Urinary bladder (tissue), 4 donors: Measurements from ENCODE around the gene LENEP. TPM values are rescaled to one million over a fixed set of nuclear protein-coding genes. Genes with fewer than 3 reads are reported as not detected.
"Not testable (repeated sequence)": the region's sequence is repeated elsewhere in the genome, so short reads cannot be mapped to it uniquely, and the experiment has no call there.

Source experiments
- DNase-seq: peaks from one replicate; pipeline ENCODE4 v3.0.0-alpha.2; 2015; ENCODE audit errors: extremely low spot score
- H3K27ac ChIP-seq: one replicate; pipeline ENCODE4 v1.5.1; 2013; ENCODE audit warnings: low read depth, mild to moderate bottlenecking, moderate library complexity
- H3K36me3 ChIP-seq: one replicate; pipeline ENCODE4 v1.6.1; 2013; ENCODE audit warnings: mild to moderate bottlenecking, moderate library complexity; ENCODE audit not compliant: insufficient read depth
- H3K4me1 ChIP-seq: one replicate; pipeline ENCODE4 v1.6.1; 2013; ENCODE audit warnings: mild to moderate bottlenecking, moderate library complexity; ENCODE audit not compliant: insufficient read depth
- H3K4me3 ChIP-seq: one replicate; pipeline ENCODE4 v1.5.1; 2013; ENCODE audit warnings: low read depth, low read length
- WGBS: extraction: QIAGEN DNeasy Blood & Tissue Kit; methylation state at CpG from one replicate; pipeline ENCODE4 v1.1.7; 2013; 5-methylcytosine and 5-hydroxymethylcytosine counted together
- polyA plus RNA-seq: library from polyadenylated mRNA; stranded (reverse); fragments of 200-250 nt; gene quantifications from one replicate; pipeline ENCODE4 v1.2.3, GENCODE V29; 2013
- total RNA-seq: library from RNA; depleted of rRNA; stranded (reverse); fragments of >200 nt; gene quantifications from one replicate; pipeline ENCODE4 v1.2.3, GENCODE V29; 2014
- donor health status: healthy with polysubstance abuse.
- donor health status: healthy.

Gene LENEP
- total and polyA plus RNA-seq, 2 donors, result not detected

DNA sequence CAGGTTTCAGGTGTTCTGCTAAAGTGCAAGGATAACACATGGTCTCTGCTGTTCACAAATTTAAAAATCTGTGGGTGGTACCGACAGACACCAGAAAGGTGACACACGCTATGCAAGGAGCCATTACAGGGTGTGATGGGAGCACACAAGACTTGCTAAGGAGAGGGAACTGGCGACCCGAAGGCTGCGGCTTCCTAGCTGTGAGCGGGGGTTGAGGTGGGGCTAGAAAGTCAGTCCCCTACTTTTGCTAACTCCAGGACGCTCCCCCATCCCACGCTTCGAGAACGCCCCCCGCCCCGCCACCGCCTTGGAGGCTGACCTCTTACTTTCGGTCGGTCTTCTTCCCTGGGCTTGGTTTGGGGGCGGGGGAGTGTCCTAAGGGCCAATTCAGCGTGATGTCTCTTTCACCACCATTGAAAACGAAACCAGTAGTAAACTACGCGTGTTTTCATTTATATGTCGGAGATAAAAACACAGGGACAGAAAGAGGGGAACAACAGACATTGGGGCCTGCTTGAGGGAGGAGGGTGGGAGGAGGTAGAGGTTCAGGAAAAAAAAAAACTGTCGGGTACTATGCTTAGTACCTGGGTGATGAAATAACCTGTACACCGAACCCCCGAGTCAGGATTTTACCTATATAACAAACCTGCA lies 17.9 kb upstream of the LENEP start:
- H3K36me3 ChIP-seq, result no peaks in the 10 kb centered on the region
- H3K4me3 ChIP-seq, result peak overlapping the region; percentile 54
- peak overlapping the region; percentile 94 for H3K27ac ChIP-seq
- H3K4me1 ChIP-seq, result no peaks in the 10 kb centered on the region
- under 1% methylated on average over 24 of the region's 24 CpGs for WGBS
- DNase-seq, result no peak

DNA sequence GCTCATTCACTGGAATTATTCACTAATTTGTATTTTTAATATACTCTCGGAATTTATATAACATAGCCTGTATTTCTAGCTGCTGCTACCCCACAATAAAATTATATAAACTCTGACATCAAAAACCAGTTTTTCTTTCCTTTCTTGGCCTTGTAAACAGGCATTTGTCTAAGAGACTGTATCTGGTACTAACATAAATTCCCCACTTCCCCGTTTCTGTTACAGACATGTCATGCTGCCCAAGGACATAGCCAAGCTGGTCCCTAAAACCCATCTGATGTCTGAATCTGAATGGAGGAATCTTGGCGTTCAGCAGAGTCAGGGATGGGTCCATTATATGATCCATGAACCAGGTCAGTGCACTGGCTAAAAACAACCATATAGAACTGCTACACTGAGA lies 15.6 kb upstream of the LENEP start:
- WGBS, result 60% methylated on average over 3 of the region's 3 CpGs

DNA sequence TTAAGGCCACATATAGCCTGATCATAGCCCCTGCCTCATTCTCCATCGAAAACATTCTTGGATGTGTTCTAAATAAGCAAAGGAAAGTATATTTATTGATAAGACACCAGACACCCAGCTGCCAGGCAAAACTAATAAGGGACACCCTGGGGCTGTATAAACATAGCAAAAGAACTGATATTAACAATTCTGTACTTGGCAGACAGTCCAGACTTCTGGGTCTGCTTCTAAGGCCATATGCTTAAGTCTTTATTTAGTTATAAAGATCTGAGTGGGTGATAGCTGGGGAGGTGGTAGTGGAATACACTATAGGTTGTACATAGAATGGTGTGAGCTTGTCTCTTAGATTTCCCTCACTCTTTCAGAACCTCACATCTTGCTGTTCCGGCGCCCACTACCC lies 15.0 kb upstream of the LENEP start:
- H3K4me3 ChIP-seq, result no peak overlapping the region
- no peak overlapping the region for H3K27ac ChIP-seq
- no peak for DNase-seq
- H3K36me3 ChIP-seq, result no peaks in the 10 kb centered on the region
- WGBS, result 85% methylated on average over 3 of the region's 3 CpGs
- H3K4me1 ChIP-seq, result no peaks in the 10 kb centered on the region

More for the DNA sequence above, 15.6 kb upstream of the LENEP start:
- DNase-seq, H3K4me3 ChIP-seq, H3K27ac ChIP-seq, H3K4me1 ChIP-seq, H3K36me3 ChIP-seq: not testable (repeated sequence)

DNA sequence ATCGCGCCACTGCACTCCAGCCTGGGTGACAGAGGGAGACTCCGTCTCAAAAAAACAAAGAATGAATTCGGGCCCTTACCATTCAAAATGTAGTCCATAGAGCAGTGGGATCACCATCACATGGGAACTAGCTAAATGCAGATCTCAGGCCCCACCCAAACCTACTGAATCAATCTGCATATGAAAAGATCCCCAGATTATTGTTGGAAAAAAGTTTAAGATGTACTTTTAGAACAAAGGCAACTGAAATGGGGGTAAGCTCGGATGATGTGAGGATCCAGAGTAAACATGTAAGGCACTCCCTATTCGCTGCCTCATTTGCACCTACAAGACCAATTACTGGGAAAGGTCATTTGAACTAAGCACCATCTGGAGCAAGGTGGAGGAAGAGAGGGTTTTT lies 11.0 kb upstream of the LENEP start:
- Histone ChIP-seq H3K27ac (no peak overlapping the region), H3K36me3 (no peaks in the 10 kb centered on the region), H3K4me3 (no peak overlapping the region), H3K4me1 (no peaks in the 10 kb centered on the region)
- 61% methylated on average over 6 of the region's 6 CpGs for WGBS
- no peak for DNase-seq

DNA sequence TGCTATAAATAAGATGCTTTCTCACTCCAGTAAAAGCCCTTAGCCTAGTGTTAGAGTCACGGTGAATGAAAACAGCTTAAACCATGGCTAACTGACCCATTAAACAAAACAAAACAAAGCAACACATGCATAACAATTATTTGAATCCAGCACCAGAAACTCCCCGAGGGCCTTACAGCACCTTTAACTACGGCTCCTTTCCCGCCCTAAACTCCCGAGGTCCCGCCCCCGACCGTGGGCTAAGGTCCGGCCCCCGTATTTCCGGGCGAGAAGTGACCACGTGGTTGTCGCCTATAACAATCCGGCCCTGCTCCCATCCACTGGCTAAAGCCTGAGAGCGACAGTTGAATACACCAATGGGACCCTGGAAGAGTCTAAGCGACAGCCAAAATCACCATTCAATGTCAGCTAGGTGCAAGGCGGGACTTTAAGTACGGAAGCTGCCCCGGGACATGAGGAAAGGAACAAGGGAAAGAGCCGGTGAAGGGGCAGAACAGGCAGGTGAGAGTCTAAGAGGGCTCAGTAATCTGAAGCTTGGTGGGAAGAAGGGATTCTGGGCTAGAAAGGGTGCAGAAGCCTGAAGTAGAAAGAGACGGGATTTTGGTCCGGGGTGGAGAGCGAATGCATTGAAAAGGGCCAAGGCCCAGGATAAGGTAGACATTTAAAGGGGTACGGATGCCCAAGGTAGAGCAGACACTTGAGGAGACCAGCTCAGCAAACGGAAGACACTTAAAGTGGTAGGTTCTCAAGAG lies 10.3 kb upstream of the LENEP start, which contains the start of gene FLAD1:
Gene FLAD1, plus strand, starts transcription at position 448 of the 752 bp plus-strand sequence. CDS start 351 bp downstream, outside the sequence.
- peak; percentile 99 for DNase-seq
- Histone ChIP-seq H3K4me1 (no peaks in the 10 kb centered on the region), H3K27ac (no peak within 1 kb of the TSS), H3K4me3 (peak within 1 kb of the TSS; percentile 60), H3K36me3 (no peaks in the 10 kb centered on the region)
- WGBS, result under 1% methylated on average over 26 of the region's 26 CpGs

DNA sequence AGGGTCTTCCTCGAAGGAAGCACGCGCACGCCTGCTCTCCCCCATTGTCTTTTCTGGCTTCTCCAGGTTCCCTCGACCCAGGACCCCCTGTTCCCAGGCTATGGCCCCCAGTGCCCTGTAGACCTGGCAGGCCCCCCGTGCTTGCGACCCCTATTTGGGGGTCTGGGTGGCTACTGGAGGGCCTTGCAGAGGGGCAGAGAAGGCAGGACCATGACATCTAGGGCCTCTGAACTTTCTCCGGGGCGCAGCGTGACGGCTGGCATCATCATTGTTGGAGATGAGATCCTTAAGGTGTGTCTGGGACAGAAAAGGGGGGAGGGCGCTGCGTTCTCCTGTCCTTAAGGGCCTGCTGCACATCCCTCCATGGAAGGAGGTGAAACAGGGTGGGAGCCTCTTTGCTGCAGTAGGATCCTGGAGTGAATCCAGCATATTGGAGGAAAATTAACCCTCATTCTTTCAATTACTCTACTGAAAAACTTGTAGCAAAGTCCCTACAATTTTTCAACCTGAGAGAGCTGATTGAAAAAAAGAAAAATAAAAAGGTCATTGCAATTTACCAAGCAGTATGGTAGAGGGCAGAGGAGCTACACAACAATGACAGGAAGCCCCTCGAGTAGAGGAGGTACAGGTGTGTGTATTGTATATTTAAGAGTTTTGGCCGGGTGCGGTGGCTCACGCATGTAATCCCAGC lies 9.5 kb upstream of the LENEP start:
- Histone ChIP-seq H3K4me3 (peak overlapping the region; percentile 60), H3K27ac (no peak overlapping the region), H3K4me1 (no peaks in the 10 kb centered on the region), H3K36me3 (no peaks in the 10 kb centered on the region)
- 14% methylated on average over 17 of the region's 17 CpGs for WGBS
- no peak for DNase-seq

DNA sequence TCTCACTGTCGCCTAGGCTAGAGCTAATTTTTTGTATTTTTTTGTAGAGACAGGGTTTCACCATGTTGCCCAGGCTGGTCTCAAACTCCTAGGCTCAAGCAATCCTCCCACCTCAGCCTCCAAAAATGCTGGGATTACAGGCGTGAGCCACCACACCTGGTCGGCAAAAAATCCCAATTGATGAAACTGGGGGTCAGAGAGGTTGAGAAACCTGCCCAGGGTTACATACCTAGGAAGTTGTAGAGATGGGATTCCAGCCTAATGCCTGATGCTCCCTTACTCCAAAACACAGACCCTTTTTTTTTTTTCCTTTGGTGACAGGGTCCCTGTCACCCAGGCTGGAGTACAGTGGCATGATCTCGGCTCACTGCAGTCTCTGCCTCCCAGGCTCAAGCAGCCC lies 6.7 kb upstream of the LENEP start:
- H3K27ac ChIP-seq, H3K4me1 ChIP-seq, DNase-seq, H3K4me3 ChIP-seq, H3K36me3 ChIP-seq: not testable (repeated sequence)
- WGBS, result 90% methylated on average over 4 of the region's 4 CpGs

DNA sequence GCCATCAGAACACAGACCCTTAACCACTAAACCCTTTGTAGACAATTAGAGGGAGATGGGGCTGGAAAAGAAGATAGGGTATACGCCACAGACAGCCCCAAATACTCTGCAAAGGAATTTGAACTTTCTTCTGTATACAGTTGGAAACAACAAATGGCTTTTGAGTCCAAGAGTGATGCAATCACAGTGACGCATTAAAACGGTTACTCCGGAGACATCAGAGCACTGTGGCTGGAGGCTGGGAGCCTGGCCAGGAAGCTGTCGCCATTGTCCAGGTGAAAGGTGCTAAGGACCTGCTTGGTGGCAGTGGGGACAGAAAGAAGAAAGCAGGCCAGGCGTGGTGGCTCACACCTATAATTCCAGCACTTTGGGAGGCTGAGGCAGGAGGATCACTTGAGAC lies 6.1 kb upstream of the LENEP start:
- H3K36me3 ChIP-seq, result no peaks in the 10 kb centered on the region
- WGBS, result 75% methylated on average over 6 of the region's 6 CpGs
- no peaks in the 10 kb centered on the region for H3K4me1 ChIP-seq
- H3K4me3 ChIP-seq, result no peak overlapping the region
- no peak for DNase-seq
- no peak overlapping the region for H3K27ac ChIP-seq

DNA sequence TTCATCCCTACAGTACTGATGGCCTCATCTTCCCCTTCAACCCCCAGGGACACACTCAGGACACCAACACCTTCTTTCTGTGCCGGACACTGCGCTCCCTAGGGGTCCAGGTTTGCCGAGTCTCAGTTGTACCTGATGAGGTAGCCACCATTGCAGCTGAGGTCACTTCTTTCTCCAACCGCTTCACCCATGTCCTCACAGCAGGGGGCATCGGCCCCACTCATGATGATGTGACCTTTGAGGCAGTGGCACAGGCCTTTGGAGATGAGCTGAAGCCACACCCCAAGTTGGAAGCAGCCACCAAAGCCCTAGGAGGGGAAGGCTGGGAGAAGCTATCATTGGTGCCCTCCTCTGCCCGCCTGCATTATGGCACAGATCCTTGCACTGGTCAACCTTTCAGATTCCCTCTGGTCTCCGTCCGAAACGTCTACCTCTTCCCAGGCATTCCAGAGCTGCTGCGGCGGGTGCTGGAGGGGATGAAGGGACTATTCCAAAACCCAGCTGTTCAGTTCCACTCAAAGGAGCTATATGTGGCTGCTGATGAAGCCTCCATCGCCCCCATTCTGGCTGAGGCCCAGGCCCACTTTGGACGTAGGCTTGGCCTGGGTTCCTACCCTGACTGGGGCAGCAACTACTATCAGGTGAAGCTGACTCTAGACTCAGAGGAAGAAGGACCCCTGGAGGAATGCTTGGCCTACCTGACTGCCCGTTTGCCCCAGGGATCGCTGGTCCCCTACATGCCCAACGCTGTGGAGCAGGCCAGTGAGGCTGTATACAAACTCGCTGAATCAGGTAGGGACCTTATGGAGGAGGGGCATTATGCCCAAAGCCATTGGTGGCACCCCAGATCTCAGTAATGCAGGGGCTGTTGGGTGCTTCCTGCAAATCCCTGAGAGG lies 5.1 kb upstream of the LENEP start:
- 87% methylated on average over 17 of the region's 17 CpGs for WGBS
- Histone ChIP-seq H3K27ac (no peak overlapping the region), H3K4me1 (no peaks in the 10 kb centered on the region), H3K4me3 (no peak overlapping the region), H3K36me3 (no peaks in the 10 kb centered on the region)
- DNase-seq, result no peak

DNA sequence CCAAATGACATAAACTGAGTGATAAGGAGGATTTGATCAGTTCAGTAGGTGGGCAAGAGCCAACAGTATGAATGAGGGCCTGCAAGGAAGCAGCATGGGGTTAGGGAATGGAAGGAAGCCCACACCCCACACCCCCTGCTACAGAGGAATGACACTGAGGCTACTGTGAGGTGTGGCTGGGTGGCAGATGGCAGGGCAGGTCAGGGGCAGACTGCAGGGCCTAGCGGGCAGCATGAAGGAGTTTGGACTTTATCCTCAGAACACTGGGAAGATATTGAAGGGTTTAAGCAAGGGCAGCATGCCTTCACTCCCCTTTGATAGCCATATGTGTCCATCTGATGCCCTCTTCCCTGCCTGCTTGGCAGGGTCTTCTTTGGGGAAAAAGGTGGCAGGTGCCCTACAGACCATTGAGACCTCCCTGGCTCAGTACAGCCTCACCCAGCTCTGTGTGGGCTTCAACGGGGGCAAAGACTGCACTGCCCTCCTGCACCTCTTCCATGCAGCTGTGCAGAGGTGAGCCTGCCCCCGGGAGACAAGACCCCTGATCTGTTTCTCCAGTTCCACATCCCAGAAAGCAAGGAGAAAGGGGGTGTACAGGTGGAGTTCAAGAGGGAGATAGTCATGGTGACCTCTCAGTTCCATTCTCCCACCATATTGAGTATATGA lies 4.1 kb upstream of the LENEP start:
- Histone ChIP-seq H3K4me1 (no peaks in the 10 kb centered on the region), H3K4me3 (no peak overlapping the region), H3K36me3 (no peaks in the 10 kb centered on the region), H3K27ac (no peak overlapping the region)
- no peak for DNase-seq
- WGBS, result 85% methylated on average over 3 of the region's 3 CpGs

DNA sequence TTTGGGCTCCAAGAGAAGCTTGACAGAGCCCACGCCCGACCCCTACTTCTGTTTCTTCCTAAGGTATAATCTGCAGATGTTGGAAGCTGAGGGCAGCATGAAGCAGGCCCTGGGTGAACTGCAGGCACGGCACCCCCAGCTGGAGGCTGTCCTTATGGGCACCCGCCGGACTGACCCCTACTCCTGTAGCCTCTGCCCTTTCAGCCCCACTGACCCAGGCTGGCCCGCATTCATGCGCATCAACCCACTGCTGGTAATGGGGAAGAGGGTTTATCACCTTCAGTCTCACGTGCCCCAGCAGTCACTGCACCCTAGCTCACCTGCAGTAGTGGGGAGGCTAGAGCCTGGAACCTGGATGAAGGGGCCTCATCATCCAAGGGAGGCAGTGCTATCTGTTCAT lies 3.1 kb upstream of the LENEP start:
- Histone ChIP-seq H3K4me3 (no peak overlapping the region), H3K27ac (no peak overlapping the region), H3K36me3 (no peaks in the 10 kb centered on the region), H3K4me1 (no peaks in the 10 kb centered on the region)
- 92% methylated on average over 8 of the region's 8 CpGs for WGBS
- DNase-seq, result no peak

DNA sequence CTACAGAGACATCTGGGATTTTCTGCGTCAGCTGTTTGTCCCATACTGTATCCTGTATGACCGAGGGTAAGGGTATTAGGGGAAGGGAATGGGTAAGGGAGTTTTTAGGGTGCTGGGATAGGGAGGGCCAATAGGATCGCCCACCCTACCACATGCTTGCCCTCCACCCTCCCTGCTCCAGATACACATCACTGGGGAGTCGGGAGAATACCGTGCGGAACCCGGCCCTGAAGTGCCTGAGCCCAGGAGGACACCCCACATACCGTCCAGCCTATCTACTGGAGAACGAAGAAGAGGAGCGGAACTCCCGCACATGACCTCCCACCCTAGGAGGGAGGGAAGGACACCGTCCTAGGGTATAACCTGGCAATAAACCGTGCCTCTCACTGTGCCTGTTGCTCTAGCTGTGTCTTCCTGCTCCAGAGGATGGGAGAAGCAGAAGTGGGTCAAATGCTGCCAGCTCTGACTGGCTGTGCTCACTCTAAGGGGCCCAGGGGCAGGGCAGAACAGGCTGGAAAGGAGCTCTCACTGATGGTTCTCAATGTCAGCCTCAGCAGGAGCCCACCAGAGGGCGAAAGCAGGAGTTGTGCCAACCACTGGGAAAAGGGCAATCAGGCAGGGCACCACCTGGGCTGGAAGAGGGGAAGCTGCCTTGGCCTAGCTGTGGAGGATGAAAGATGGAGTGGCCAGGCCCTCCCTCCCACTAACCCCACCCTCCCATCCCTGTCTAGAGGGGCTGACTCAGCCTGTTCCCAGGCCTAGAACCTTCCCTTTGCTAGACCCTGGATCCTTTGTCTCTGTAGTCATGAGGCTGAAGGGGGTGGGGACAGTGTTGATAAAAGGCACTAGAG lies 440 bp upstream of the LENEP start:
- H3K4me1 ChIP-seq, result no peaks in the 10 kb centered on the region
- 80% methylated on average over 14 of the region's 14 CpGs for WGBS
- H3K27ac ChIP-seq, result no peak overlapping the region
- H3K36me3 ChIP-seq, result no peaks in the 10 kb centered on the region
- H3K4me3 ChIP-seq, result no peak overlapping the region
- DNase-seq, result no peak
